NCI-H2081 treated with DMSO at 0.1 percent for 48 hours (cell line): ENCODE results near the gene SUGCT.

Experiments
- DNase-seq: peaks from one replicate; lab custom pipeline; 2025; lab: John Stamatoyannopoulos, UW

SUGCT gene

DNA sequence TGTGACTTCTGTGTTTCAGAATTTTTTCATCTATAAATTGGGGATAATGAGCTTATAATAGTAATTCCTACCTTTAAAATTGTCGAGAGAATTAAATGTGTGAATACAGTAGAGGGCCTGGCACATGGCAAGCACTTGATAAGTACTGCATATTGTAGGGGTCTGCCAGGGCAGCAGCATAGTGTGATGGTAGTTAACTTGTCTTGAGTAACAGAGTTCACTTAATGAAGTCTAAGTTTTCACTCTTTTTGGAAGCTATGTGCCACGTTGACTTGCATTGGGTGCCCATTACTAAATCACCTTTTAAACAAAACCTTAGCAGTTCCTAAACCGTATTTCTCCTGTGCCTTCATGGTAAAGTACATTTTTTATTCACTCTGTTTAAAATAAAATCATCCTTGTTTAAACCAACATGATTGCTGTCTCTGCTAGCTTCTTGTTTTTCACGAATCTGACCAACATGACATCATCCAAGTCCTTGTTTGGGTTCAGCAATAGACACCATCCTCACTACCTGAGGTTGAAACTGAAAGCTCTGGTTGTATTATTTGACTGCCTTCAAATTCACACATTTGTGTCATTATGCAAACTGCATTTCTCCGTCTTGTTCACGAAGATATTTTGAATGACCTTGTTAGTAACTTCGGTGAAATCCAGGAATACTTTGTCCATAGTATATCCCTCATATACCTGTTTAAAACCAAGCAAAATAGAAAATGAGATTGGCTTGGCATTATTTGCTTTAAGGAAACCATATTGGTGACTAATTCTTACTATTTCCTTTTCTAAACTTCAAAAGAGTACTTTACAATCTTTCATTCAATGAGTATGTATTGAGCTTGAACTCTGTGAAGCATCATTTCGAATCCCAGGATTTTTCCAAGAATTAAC lies 340.2 kb downstream of the SUGCT start:
- no peak for DNase-seq

GRCh38 chr7:40475681-40475982 lies 340.8 kb downstream of the SUGCT start:
- DNase-seq, result no peak

DNA sequence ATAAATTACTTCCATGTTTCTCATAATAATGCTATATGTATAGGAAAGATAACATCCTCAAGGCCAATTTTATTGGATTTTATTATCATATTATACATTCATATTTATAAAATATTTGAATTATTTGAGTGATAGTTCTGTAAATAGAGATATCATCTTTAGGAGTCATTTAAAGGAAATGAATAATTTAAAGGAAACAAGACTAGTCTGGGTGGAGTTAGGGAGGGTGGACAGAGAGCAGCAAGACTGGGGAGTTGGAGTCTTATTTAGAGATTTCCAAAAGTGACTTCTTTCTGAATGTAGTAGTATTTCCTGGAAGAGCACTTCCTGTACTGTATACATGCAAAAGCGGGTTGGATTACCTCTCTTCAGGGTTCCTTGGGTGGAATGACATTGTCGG lies 342.3 kb downstream of the SUGCT start:
- DNase-seq, result no peak

GRCh38 chr7:40482845-40483244 lies 348.0 kb downstream of the SUGCT start:
- no peak for DNase-seq

- no peak for DNase-seq
Observed at GRCh38 chr7:40483630-40484029, 348.8 kb downstream of the SUGCT start.

DNA sequence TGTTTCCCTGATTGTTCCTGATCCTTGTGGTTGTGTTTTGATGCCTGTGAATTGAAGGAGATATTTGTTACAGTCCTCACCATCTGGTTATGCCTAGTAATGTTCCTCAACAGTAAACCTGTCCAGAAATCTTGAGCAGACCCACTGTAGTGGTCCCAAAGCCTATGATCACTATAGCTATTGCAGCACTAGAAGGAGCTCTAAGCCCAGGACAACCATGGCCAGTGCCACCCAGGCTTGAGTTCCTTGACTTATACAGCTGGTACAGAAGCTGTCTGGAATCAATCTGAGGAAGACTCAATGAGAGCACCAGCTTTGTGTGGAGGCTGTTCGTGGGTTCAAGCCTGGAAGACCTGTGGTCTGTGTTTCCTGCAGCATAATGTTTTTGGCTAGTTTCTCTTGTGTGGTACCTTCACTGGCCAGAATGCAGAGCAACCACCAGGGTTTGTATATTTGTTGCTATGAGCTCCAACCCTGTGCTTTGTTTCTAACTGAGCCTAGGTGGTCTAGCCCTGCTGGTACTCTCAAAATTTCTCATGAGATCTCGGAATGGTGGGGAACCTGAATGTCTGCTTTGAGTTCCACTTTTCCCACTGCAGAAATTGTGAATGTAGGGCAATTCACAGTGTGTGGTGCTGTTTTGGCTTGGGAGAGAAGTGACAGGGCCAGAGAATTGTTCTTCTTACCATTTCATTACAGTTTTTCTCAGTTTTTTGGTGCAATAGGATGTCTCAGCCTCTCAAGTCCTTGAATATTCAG lies 355.2 kb downstream of the SUGCT start:
- no peak for DNase-seq

DNA sequence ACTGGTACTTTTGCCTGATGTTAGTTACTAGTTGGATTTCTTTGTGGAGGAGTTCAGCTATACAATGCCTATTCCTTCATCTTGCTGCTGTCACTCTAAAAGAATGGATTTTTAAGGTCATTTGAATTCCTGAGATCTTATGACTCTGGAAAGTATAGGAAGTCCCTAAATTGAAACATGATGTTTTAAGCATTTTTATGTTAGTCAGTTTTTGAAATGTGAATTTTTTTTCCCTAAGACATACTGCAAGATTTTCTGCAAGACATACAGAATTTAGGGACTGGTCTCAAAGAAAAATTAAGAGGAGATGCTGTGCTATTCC lies 355.8 kb downstream of the SUGCT start:
- DNase-seq, result no peak

- DNase-seq, result no peak
Observed at GRCh38 chr7:40492946-40493345, 358.1 kb downstream of the SUGCT start.

DNA sequence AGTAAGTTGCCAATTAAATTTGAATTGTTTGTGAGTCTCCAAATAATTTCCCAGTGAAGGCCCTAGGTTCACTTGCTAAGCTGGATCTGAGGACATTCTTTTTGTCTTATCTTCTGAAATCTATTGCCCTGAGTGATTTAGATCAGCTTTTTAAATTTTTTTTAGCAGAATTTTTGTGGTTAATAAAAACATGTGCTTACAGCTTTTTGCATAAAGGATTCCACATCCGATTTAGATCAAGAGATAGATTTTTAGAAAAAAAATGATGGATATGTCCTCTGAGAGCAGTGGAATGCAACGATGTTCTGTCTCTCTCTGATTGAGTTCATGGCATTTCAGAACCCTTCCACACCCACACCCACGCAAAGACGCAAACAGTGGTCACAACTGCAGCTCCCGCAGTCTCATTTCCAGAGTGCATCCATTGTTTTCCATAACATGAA lies 358.8 kb downstream of the SUGCT start:
- DNase-seq, result no peak

DNA sequence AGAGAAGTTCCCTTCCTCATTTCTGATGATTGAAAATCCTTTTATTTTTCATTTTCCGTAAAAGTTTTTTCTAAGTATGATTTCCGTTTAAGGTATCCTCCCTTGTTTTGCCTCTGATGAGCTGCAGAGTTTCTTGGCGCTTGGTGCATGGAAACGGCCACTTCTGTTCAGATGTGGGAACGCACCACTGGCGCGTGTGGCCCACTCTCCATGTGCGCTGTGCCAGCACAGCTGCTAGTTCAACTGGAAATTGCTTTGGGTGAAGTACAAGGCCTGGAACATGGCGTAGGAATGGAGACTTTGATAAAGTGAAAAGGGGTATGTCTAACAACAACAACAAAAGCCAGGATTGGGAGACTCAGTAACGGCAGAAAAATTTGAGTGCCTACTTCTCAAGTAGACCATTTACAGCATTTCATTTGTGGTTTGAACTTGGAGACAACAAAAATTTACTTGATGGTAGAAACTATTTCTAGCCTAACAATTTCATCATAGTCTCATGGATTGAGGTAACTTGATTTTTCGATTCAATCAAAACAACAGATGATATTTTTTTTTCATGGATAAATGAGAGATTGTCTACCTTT lies 364.2 kb downstream of the SUGCT start:
- no peak for DNase-seq

DNA sequence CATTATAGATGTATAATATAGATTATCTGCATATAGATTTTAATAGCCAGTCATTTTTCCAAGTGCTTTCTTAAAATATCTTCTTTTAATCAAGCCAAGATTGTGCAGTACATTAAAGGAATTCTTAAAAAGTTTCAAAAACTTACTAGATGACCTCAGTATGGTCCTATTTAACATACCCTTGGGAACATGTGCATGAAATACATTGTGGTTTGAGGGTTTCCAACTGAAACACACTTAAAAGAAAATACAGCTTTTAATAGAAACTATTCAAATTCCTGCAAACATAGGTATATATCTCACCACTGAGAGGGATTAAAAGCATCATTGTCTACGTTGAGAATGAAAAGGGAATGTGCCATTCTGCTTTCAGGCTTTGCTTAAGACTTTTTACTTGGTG lies 364.9 kb downstream of the SUGCT start:
- no peak for DNase-seq

DNA sequence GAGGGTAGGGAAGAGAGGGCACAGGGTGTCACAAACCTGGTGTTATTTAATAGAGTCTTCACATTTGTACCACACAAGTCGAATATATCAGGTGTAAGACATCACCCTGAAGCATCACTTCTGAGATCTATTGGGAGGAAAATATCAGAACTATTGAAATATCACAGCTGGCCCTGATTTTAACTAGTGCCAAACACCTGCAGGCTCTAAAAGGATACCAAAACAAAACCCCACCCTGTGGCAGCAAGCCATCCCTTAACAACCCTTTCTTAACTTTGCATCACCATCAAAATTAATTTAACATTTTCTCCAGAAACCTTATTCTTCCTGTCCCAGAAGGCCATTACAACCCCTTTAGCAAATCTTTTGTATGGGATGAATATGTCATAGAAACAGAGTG lies 365.4 kb downstream of the SUGCT start:
- DNase-seq, result no peak

GRCh38 chr7:40502359-40502758 lies 367.6 kb downstream of the SUGCT start:
- DNase-seq, result no peak

DNA sequence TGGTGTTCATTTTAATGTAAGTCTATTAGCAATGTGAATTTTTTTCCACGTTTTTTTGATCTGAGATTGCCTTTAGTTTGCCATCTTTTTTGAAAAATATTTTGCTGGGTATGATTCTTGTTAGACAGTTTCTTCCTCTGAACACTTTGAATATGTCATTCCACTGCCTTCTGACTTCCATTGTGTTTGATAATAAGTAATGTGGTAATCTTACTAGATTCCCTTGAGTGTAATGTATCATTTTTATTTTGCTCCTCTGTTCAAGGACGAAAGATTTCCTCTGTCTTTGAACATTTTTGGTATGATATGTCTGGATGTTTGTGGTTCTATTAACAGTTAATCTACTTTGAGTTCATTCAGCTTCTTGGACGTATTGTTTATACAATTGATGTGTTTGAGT lies 371.4 kb downstream of the SUGCT start:
- no peak for DNase-seq

GRCh38 chr7:40507166-40507565 lies 372.4 kb downstream of the SUGCT start:
- DNase-seq, result no peak

DNA sequence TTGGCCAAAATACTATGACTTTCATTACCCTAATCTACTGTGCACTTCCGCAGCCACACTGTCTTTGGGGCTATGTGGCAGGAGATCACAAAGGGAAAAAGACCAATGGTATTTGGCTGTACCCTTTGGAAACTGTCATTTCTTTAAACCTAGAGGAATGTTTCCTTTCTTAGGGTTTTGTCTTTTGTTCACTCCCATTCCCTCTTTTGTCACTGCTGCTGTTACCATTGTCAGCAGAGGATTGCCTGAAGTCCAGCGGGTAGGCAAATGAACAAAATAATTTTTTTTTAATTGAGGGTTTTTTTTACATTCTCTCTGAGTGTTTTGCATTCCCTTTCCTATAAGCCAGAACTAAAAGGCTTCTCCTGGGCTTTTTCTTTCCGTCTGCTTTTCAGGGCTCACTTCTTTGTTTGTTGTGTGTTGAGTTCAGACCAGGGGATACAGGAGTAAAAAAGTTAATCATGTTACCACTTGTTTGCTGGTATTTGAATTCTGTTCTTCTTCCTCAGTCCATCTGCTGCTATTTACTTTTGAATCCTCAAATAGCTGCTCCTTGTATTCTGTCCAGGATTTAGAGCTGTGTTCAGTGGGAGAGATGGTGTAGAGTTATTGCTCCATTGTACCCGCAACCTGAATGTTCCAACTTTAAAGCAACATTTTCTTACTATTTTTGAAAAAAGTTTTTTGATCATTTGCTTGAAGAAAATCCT lies 374.6 kb downstream of the SUGCT start:
- no peak for DNase-seq

DNA sequence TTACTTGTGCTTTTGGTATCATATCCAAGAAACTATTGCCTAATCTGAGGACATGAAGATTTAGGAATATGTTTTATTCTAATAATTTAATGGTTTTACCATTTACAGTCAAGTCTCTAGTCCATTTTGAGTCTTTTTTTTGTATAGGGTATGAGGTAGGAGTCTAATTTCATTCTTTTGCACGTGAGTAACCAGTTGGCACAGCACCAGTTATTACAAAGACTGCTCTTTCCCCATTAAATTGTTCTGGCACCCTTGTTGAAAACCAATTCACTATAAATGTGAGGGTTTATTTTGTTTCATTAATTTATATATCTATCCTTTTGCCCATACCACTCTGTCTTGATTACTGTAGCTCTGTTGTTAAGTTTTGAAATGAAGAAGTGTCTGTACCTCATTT lies 381.6 kb downstream of the SUGCT start:
- no peak for DNase-seq

GRCh38 chr7:40519009-40519408 lies 384.2 kb downstream of the SUGCT start:
- no peak for DNase-seq

DNA sequence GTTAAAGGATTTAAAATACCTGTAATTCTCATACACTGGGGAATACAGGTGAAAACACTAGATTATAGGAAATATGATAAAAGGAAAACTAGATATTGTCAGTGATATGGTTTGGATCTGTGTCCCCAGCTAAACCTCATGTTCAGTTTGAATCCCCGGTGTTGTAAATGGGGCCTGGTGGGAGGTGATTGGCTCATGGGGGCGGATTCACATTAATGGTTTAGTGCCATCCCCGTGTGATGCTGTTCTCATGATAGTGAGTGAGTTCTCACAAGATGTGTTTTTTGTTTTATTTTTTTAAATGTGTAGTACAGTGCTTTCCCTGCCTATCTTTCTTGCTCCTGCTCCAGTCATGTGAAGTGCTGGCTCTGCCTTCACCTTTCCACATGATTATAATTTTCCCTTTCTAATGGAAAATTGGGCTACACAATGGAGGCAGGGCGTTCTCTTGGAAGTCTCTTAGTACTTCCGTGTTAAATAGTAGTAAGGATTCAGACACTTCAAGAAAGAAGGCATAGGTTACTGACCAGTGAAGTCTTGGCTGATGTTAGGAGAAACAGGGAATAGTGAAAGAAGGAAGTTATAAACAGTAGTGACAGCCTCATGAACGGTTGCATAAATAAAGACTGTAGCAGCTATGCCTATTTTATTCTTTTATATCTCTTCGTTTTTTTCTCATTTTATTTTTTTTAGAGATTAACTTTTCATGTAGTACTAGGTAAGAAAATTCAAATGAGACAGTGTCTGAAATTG lies 386.4 kb downstream of the SUGCT start:
- DNase-seq, result no peak

- DNase-seq, result no peak
Observed at GRCh38 chr7:40525764-40526163, 391.0 kb downstream of the SUGCT start.

GRCh38 chr7:40526951-40527715 lies 392.3 kb downstream of the SUGCT start:
- DNase-seq, result no peak
